ENCODE results near the gene MEIKIN. TPM values are rescaled to one million over a fixed set of nuclear protein-coding genes. Genes with fewer than 3 reads are reported as not detected.
"Not testable (repeated sequence)": the region's sequence is repeated elsewhere in the genome, so short reads cannot be mapped to it uniquely, and the experiment has no call there.

Gene MEIKIN
- total RNA-seq, 1 experiment from 2014 or later = not detected

- Mint-ChIP-seq H3K4me3 (ENCODE audit: low read depth, unreplicated experiment) (no peak overlapping the region), H3K27ac (ENCODE audit: unreplicated experiment) (no peak overlapping the region), H3K9me3 (ENCODE audit: low read depth, unreplicated experiment) (peaks cover 5% of the 10 kb centered on the region), H3K4me1 (ENCODE audit: low read depth, unreplicated experiment) (peaks cover 36% of the 10 kb centered on the region), H3K27me3 (ENCODE audit: unreplicated experiment) (no peaks in the 10 kb centered on the region), H3K36me3 (ENCODE audit: insufficient read depth, unreplicated experiment) (no peaks in the 10 kb centered on the region)
- intact Hi-C loops (cut with micrococcal nuclease; ENCODE audit: unreplicated experiment) = no loop called here
- BruUV-seq (replicated peaks) = no TSS peak
- CTCF ChIA-PET = no interaction called here
- no peak for TF ChIP-seq CTCF (IDR thresholded peaks at IDR 0.05; ENCODE audit: unreplicated experiment)
- DNase-seq = no peak
These were observed 159.4 kb downstream of the MEIKIN start for GRCh38 chr5:131786036-131786435.

GRCh38 chr5:131783874-131784273, 161.6 kb downstream of the MEIKIN start:
- Mint-ChIP-seq H3K27ac (ENCODE audit: unreplicated experiment) (no peak overlapping the region), H3K36me3 (ENCODE audit: insufficient read depth, unreplicated experiment) (no peaks in the 10 kb centered on the region), H3K4me1 (ENCODE audit: low read depth, unreplicated experiment) (peaks cover 20% of the 10 kb centered on the region), H3K4me3 (ENCODE audit: low read depth, unreplicated experiment) (no peak overlapping the region), H3K27me3 (ENCODE audit: unreplicated experiment) (no peaks in the 10 kb centered on the region), H3K9me3 (ENCODE audit: low read depth, unreplicated experiment) (no peaks in the 10 kb centered on the region)
- intact Hi-C loops (cut with micrococcal nuclease; ENCODE audit: unreplicated experiment) = no loop called here
- CTCF ChIA-PET = no interaction called here
- no peak for DNase-seq
- BruUV-seq (replicated peaks) = no TSS peak
- no peak for TF ChIP-seq CTCF (IDR thresholded peaks at IDR 0.05; ENCODE audit: unreplicated experiment)

- DNase-seq = no peak
- no peak for TF ChIP-seq CTCF (IDR thresholded peaks at IDR 0.05; ENCODE audit: unreplicated experiment)
- intact Hi-C loops (cut with micrococcal nuclease; ENCODE audit: unreplicated experiment) = no loop called here
- peaks cover 20% of the 10 kb centered on the region for H3K4me1 Mint-ChIP-seq (ENCODE audit: low read depth, unreplicated experiment)
- H3K36me3 Mint-ChIP-seq (ENCODE audit: insufficient read depth, unreplicated experiment) = no peaks in the 10 kb centered on the region
- no peaks in the 10 kb centered on the region for H3K9me3 Mint-ChIP-seq (ENCODE audit: low read depth, unreplicated experiment)
- H3K27me3 Mint-ChIP-seq (ENCODE audit: unreplicated experiment) = no peaks in the 10 kb centered on the region
- CTCF ChIA-PET = interaction anchor here (0.6 kb wide), 1 partner anchor 297 kb away, joined by 7 read pairs; no protein-coding TSS in a partner anchor
- no peak overlapping the region for H3K4me3 Mint-ChIP-seq (ENCODE audit: low read depth, unreplicated experiment)
- BruUV-seq (replicated peaks) = no TSS peak
- no peak overlapping the region for H3K27ac Mint-ChIP-seq (ENCODE audit: unreplicated experiment)
These were observed 162.1 kb downstream of the MEIKIN start for GRCh38 chr5:131783357-131783756.

- DNase-seq = no peak
- no peaks in the 10 kb centered on the region for H3K27me3 Mint-ChIP-seq (ENCODE audit: unreplicated experiment)
- no peak overlapping the region for H3K4me3 Mint-ChIP-seq (ENCODE audit: low read depth, unreplicated experiment)
- H3K27ac Mint-ChIP-seq (ENCODE audit: unreplicated experiment) = no peak overlapping the region
- peaks cover 17% of the 10 kb centered on the region for H3K4me1 Mint-ChIP-seq (ENCODE audit: low read depth, unreplicated experiment)
- no TSS peak for BruUV-seq (replicated peaks)
- H3K9me3 Mint-ChIP-seq (ENCODE audit: low read depth, unreplicated experiment) = no peaks in the 10 kb centered on the region
- H3K36me3 Mint-ChIP-seq (ENCODE audit: insufficient read depth, unreplicated experiment) = no peaks in the 10 kb centered on the region
- CTCF ChIA-PET = no interaction called here
- intact Hi-C loops (cut with micrococcal nuclease; ENCODE audit: unreplicated experiment) = no loop called here
- TF ChIP-seq CTCF (IDR thresholded peaks at IDR 0.05; ENCODE audit: unreplicated experiment) = no peak
These were observed 162.7 kb downstream of the MEIKIN start for GRCh38 chr5:131782717-131783116.

GRCh38 chr5:131778141-131778540, 167.3 kb downstream of the MEIKIN start:
- H3K4me3 Mint-ChIP-seq (ENCODE audit: low read depth, unreplicated experiment); DNase-seq; H3K36me3 Mint-ChIP-seq (ENCODE audit: insufficient read depth, unreplicated experiment); H3K27me3 Mint-ChIP-seq (ENCODE audit: unreplicated experiment); H3K9me3 Mint-ChIP-seq (ENCODE audit: low read depth, unreplicated experiment); intact Hi-C loops (cut with micrococcal nuclease; ENCODE audit: unreplicated experiment); CTCF ChIA-PET; BruUV-seq (replicated peaks); H3K27ac Mint-ChIP-seq (ENCODE audit: unreplicated experiment): not testable (repeated sequence)
- peaks cover 13% of the 10 kb centered on the region for H3K4me1 Mint-ChIP-seq (ENCODE audit: low read depth, unreplicated experiment)

Data from Calu3 (cell line).